Vagina (tissue), 2 donors: ENCODE measurements around the gene PHF13. TPM values are rescaled to one million over a fixed set of nuclear protein-coding genes. Genes with fewer than 3 reads are reported as not detected.

ENCODE experiments used
- DNase-seq, 2 donors: peaks; one replicate each; pipeline ENCODE4 v3.0.0-alpha.2; 2017; ENCODE audit errors: extremely low spot score in 2 of 2
- H3K27ac ChIP-seq: fragments of 200-600 bp; sonication (generic); one replicate; pipeline ENCODE4 v1.5.1; 2019
- H3K27me3 ChIP-seq: fragments of 200-600 bp; sonication (generic); one replicate; pipeline ENCODE4 v1.5.1; 2019
- H3K36me3 ChIP-seq, 2 donors: fragments of 200-600 bp; sonication (generic); one replicate each; pipeline ENCODE4 v1.5.1; 2017 to 2019
- H3K4me1 ChIP-seq: fragments of 200-600 bp; sonication (generic); one replicate; pipeline ENCODE4 v1.5.1; 2019
- H3K4me3 ChIP-seq, 2 donors: fragments of 200-600 bp; sonication (generic); 1 replicate in 1 of 2; 2 replicates in 1 of 2; pipeline ENCODE4 v1.5.1; 2016 to 2019
- H3K9me3 ChIP-seq: fragments of 200-600 bp; sonication (generic); one replicate; pipeline ENCODE4 v1.5.1; 2019
- POLR2A ChIP-seq, 2 donors: fragments of 450-650 bp; IDR thresholded peaks; one replicate each; pipeline ENCODE4 v1.6.1; 2017; ENCODE audit warnings: antibody characterized with exemption in 2 of 2, mild to moderate bottlenecking in 2 of 2, moderate library complexity in 2 of 2
- POLR2AphosphoS5 ChIP-seq, 2 donors: sonication (generic); formaldehyde crosslinking; IDR thresholded peaks; one replicate each; pipeline ENCODE4 v1.9.0; 2017; ENCODE audit warnings: antibody characterized with exemption in 2 of 2, mild to moderate bottlenecking in 2 of 2, low read depth in 1 of 2; ENCODE audit not compliant: insufficient read depth in 1 of 2
- intact Hi-C: fragments of 100-400 bp; cut with DNase I; formaldehyde crosslinking; loops from one replicate; pipeline ENCODE4 v1.15.1; 2023
- total RNA-seq: library from RNA; depleted of rRNA; stranded (reverse); fragments of >200 nt; gene quantifications from one replicate; pipeline ENCODE4 v1.2.3, GENCODE V29; 2016
- TF ChIP-seq, protein P1 (sequence below), 3 experiments: fragments of 450-650 bp in 2 of 3; fragments of 200-600 bp in 1 of 3; sonication (generic) in 1 of 3; IDR thresholded peaks; one replicate each; pipeline ENCODE4 v1.5.1; 2017 to 2019; ENCODE audit warnings: antibody characterized with exemption in 3 of 3, mild to moderate bottlenecking in 2 of 3, moderate library complexity in 2 of 3

Gene PHF13
- total RNA-seq, 1 donor from 2014 or later, result 21.6 TPM

DNA sequence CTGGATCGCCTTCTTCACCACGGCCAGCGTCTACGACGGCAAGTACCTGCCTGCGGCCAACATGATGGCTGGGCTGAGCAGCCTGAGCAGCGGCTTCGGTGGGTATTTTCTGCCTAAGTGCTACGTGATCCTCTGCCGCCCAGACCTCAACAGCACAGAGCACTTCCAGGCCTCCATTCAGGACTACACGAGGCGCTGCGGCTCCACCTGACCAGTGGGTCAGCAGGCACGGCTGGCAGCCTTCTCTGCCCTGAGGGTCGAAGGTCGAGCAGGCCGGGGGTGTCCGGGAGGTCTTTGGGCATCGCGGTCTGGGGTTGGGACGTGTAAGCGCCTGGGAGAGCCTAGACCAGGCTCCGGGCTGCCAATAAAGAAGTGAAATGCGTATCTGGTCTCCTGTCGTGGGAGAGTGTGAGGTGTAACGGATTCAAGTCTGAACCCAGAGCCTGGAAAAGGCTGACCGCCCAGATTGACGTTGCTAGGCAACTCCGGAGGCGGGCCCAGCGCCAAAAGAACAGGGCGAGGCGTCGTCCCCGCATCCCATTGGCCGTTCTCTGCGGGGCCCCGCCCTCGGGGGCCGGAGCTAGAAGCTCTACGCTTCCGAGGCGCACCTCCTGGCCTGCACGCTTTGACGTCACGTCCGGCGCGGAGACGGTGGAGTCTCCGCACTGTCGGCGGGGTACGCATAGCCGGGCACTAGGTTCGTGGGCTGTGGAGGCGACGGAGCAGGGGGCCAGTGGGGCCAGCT, 34.0 kb upstream of the PHF13 start, which contains the start of gene ZBTB48:
Gene ZBTB48, plus strand, starts transcription at position 621 of the 745 bp plus-strand sequence. CDS start 616 bp downstream, outside the sequence.
- Histone ChIP-seq H3K36me3 (no peaks in the 10 kb centered on the region), H3K27ac (peak within 1 kb of the TSS; percentile 89), H3K9me3 (no peaks in the 10 kb centered on the region), H3K4me3 (peak within 1 kb of the TSS; percentile 73 to 95), H3K27me3 (no peaks in the 10 kb centered on the region), H3K4me1 (peaks cover 35% of the 10 kb centered on the region)
- TF ChIP-seq, protein P1, sequence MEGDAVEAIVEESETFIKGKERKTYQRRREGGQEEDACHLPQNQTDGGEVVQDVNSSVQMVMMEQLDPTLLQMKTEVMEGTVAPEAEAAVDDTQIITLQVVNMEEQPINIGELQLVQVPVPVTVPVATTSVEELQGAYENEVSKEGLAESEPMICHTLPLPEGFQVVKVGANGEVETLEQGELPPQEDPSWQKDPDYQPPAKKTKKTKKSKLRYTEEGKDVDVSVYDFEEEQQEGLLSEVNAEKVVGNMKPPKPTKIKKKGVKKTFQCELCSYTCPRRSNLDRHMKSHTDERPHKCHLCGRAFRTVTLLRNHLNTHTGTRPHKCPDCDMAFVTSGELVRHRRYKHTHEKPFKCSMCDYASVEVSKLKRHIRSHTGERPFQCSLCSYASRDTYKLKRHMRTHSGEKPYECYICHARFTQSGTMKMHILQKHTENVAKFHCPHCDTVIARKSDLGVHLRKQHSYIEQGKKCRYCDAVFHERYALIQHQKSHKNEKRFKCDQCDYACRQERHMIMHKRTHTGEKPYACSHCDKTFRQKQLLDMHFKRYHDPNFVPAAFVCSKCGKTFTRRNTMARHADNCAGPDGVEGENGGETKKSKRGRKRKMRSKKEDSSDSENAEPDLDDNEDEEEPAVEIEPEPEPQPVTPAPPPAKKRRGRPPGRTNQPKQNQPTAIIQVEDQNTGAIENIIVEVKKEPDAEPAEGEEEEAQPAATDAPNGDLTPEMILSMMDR (IDR thresholded peaks at IDR 0.05), result no peak
- TF ChIP-seq POLR2AphosphoS5 (IDR thresholded peaks at IDR 0.05; ENCODE audit: insufficient read depth in 1 of 2, low read depth in 1 of 2), result peak; percentile 98 to 99
- peak; percentile 66 to 95 for TF ChIP-seq POLR2A (IDR thresholded peaks at IDR 0.05)
- peak; percentile 98 to 99 for DNase-seq
- intact Hi-C loops, result no loop called here

DNA sequence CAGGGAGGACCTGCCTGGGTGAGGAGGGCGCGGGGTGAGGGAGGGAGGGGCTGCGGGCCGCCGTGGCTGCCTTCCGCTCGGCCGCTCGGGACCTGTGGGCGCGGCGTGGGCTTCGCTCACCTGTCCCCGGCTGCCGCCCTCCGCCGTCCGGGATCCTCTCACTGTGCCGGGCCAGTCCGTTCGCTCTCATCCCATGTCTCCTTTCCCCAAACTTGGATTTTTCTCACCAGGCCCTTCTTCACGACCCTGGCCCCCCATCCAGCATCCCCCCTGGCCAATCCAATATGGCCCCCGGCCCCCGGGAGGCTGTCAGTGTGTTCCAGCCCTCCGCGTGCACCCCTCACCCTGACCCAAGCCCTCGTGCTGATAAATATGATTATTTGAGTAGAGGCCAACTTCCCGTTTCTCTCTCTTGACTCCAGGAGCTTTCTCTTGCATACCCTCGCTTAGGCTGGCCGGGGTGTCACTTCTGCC, 33.4 kb upstream of the PHF13 start:
- TF ChIP-seq POLR2AphosphoS5 (IDR thresholded peaks at IDR 0.05; ENCODE audit: insufficient read depth in 1 of 2, low read depth in 1 of 2) (no peak), POLR2A (IDR thresholded peaks at IDR 0.05) (no peak)
- TF ChIP-seq, protein P1 (IDR thresholded peaks at IDR 0.05), result no peak
- H3K4me1 ChIP-seq, result peaks cover 39% of the 10 kb centered on the region
- peak overlapping the region; percentile 89 for H3K27ac ChIP-seq

DNA sequence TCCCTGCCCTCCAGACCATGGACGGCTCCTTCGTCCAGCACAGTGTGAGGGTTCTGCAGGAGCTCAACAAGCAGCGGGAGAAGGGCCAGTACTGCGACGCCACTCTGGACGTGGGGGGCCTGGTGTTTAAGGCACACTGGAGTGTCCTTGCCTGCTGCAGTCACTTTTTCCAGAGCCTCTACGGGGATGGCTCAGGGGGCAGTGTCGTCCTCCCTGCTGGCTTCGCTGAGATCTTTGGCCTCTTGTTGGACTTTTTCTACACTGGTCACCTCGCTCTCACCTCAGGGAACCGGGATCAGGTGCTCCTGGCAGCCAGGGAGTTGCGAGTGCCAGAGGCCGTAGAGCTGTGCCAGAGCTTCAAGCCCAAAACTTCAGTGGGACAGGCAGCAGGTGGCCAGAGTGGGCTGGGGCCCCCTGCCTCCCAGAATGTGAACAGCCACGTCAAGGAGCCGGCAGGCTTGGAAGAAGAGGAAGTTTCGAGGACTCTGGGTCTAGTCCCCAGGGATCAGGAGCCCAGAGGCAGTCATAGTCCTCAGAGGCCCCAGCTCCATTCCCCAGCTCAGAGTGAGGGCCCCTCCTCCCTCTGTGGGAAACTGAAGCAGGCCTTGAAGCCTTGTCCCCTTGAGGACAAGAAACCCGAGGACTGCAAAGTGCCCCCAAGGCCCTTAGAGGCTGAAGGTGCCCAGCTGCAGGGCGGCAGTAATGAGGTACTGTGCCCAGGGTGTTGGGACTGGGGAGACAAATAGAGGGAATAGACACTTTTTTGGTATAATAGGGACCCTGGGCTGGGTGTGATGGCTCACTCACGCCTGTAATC, 32.7 kb upstream of the PHF13 start:
- Histone ChIP-seq H3K4me1 (peaks cover 41% of the 10 kb centered on the region), H3K27me3 (no peaks in the 10 kb centered on the region), H3K36me3 (no peaks in the 10 kb centered on the region), H3K4me3 (peak overlapping the region; percentile 73 to 95), H3K9me3 (no peaks in the 10 kb centered on the region), H3K27ac (peak overlapping the region; percentile 89)
- no peak for DNase-seq
- intact Hi-C loops, result no loop called here
- TF ChIP-seq POLR2AphosphoS5 (IDR thresholded peaks at IDR 0.05; ENCODE audit: insufficient read depth in 1 of 2, low read depth in 1 of 2) (no peak), POLR2A (IDR thresholded peaks at IDR 0.05) (no peak)
- TF ChIP-seq, protein P1 (IDR thresholded peaks at IDR 0.05), result no peak

More for the DNA sequence above, 33.4 kb upstream of the PHF13 start:
- no peak for DNase-seq
- intact Hi-C loops, result no loop called here
- peak overlapping the region; percentile 73 to 95 for H3K4me3 ChIP-seq
- no peaks in the 10 kb centered on the region for H3K27me3 ChIP-seq
- no peaks in the 10 kb centered on the region for H3K36me3 ChIP-seq
- H3K9me3 ChIP-seq, result no peaks in the 10 kb centered on the region

DNA sequence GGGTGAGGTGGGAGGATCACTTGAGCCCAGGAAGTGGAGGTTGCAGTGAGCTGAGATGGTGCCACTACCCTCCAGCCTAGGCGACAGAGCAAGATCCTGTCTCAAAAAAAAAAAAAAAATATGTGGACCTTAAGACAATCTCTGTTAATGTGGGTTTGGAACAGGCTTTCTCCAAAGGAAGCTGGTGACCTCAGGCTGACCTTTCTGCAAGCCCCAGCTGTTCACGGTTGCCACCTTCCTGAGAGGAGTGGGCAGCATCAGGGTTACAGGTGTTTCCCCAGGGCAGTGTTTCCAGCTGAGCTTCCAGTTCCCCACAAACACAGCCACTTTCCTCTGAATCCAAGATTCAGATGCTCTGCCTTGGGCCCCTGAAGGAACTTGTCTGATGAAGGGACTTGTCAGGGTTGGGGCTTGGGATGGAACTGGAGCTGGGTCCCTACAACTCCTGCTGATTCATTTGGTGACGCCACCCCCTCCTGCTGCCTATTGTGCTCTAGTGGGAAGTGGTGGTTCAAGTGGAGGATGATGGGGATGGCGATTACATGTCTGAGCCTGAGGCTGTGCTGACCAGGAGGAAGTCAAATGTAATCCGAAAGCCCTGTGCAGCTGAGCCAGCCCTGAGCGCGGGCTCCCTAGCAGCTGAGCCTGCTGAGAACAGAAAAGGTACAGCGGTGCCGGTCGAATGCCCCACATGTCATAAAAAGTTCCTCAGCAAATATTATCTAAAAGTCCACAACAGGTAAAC, 31.8 kb upstream of the PHF13 start:
- TF ChIP-seq, protein P1 (IDR thresholded peaks at IDR 0.05), result no peak
- no peak for TF ChIP-seq POLR2AphosphoS5 (IDR thresholded peaks at IDR 0.05; ENCODE audit: insufficient read depth in 1 of 2, low read depth in 1 of 2)
- TF ChIP-seq POLR2A (IDR thresholded peaks at IDR 0.05), result no peak
- no peak overlapping the region for H3K4me3 ChIP-seq
- H3K27me3 ChIP-seq, result no peaks in the 10 kb centered on the region
- H3K27ac ChIP-seq, result no peak overlapping the region
- no peak for DNase-seq
- H3K4me1 ChIP-seq, result peaks cover 45% of the 10 kb centered on the region
- intact Hi-C loops, result no loop called here
- no peaks in the 10 kb centered on the region for H3K36me3 ChIP-seq
- no peaks in the 10 kb centered on the region for H3K9me3 ChIP-seq
